HG03064 (cell line): ENCODE data around the gene LBP.
"Not testable (repeated sequence)": the region's sequence is repeated elsewhere in the genome, so short reads cannot be mapped to it uniquely, and the experiment has no call there.

ENCODE experiments used
- ATAC-seq: cut with Tn5 transposase; IDR thresholded peaks from one replicate; pipeline ENCODE4 v1.9.1; 2021; ENCODE audit warnings: low read depth; ENCODE audit not compliant: unreplicated experiment

LBP gene

DNA sequence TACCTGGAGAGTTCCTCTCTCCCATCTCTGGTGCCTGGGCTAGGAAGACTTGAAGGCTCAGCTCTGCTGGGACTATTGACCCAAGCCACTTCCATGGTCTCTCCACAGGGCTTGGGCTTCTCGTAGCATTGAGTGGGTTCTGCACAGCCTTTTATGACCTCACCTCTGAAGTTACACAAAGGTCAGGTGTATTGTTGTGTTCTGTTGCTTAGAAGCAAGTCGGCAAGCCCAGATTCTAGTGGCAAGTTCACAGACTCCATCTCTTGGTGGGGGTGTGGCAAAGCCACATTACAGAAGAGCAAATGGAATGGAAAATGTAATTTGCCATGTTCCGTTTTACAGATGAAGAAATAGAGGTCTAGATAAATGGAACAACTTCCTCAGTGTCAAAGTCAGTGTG lies 28.9 kb upstream of the LBP start:
- no peak for ATAC-seq

DNA sequence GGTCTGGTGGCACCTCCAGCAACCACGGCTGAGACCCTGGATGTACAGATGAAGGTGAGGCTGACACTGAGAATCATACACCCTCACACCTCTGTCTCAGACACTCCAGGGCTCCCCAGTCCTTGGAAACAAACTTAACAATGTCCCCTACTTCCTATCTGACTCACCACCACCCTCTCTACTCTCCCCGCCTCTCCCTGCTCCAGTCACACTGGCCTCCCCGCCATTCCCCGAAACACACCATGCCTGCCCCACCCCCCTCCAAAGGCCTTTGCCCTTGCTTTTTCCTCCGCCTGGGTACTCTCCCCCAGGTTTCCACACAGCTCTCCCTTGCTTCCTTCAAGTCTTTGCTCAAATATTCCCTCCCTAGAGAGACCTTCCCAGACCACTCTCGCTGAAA lies 26.1 kb upstream of the LBP start:
- no peak for ATAC-seq

DNA sequence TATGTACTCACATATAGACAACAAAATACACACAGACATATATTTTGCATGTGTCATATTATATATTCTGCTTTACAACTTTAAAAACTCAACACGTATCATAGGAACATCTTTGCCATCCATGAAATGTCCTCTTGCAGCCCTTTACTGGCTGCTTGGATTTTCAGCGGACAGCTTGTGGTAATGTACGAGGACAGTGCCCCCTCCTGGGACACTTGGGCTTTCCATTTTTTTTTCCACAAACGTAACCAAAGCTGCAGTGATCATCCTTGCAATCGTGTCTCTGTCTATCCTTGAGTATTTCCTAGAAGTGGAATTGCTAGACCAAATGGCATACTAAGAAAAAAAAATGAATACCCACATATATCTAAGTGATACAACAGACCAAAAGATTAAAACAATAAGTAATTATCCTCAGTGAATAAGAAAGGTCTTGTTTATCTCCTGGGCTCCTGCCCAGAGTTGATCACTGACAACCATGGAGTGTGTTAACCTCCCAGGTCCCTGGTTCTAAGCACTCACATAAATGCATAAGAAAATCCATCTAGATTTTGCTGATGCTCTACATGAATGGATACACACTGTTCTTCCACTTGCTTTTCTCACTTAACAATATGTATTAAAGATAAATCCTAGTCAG lies 24.2 kb upstream of the LBP start:
- ATAC-seq: no peak

- ATAC-seq: no peak
Observed at GRCh38 chr20:38324159-38324558, 22.1 kb upstream of the LBP start.

DNA sequence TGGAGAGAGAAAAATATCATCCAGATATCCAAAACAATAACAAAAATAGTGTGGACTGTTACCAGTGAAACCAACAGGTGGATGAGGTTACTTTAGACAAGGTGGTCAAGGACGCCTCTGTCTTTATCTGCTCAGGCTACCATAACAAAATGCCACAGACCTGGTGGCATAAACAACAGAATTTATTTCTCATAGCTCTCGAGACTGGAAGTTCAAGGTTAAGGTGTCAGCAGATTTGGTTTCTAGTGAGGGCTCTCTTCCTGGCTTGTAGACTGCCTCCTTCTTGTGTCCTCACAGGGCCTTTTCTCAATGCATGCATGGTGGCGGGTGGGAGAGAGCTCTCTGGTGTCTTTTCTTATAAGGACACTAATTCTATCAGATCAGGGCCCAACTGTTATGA lies 21.1 kb upstream of the LBP start:
- no peak for ATAC-seq

GRCh38 chr20:38325905-38326304 lies 20.4 kb upstream of the LBP start:
- no peak for ATAC-seq

- ATAC-seq: no peak
Observed at GRCh38 chr20:38326309-38326708, 20.0 kb upstream of the LBP start.

DNA sequence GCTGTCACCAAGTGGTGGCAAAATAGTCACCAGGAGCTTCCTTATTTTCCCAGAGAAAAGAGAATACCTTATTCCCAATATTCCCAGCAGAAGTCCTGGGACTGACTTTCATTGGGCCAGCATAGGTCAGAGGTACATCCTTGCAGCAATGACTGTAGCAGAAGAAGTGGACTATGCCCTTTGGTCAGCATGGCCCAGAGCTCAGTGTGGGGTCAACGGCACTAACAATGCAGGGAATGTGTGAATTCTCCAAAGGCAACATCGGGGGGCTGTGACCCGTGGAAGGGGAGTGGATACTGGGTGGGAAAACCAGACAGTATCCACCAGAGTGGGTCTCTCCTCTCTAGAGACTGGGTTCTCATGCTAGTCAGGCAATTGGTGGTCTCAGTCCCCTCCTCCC lies 15.6 kb upstream of the LBP start:
- ATAC-seq: no peak

DNA sequence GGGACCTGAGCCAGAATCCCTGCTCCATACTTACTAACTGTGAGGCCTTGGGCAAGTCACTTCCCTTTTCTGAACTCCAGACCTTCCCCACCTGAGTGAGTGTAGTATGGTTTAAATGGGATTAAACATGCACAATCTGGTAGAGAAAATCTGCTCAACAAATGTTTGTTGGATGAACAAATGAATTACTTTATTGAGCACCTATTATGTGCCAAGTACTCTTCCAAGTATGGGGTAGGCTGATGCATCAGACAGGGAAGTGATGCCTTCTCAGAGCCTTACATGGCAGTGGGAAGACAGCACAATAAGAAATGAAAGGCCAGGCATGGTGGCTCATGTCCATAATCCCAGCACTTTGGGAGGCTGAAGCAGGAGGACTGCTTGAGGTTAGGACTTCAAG lies 15.0 kb upstream of the LBP start:
- no peak for ATAC-seq

DNA sequence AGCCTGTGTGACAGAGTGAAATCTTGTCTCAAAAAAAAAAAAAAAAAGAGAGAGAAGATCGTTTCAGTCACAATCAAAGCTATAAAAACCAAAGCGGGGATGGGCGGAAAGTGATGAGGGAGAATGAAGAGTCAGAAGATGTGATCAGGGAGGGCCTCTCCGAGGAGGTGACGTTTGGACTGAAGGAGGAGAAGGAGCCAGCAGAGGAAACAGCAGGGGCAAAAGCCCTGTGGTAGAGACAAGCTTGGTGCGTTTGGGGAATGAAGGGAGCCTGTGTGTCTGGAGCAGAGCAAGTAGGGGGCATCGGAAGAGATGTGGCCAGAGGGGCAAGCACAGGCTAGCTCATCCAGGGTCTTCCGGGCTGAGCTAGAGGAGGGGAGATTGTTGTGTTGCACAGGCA lies 14.5 kb upstream of the LBP start:
- ATAC-seq: no peak

DNA sequence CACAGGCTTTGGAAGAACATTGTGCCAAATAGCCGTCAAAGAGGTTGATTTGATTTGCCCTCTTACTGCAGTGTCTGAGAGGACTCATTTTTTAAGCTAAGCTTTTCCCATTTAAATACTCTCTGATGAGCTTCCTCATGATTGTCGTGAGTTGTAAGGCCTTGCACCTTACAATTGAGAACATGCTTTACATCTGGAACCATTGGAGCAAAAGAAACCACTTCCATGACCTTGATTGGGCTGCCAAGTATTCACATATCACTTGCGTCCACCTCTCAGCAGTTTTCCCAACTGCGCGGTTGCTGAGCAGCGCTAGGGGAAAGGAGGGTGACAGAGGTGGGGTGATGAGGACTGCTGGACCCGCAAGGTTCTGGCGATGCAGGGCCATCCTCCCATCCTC lies 12.3 kb upstream of the LBP start:
- ATAC-seq: no peak

- no peak for ATAC-seq
Observed at GRCh38 chr20:38336726-38337125, 9.6 kb upstream of the LBP start.

GRCh38 chr20:38337561-38338140 lies 8.6 kb upstream of the LBP start:
- ATAC-seq: no peak

DNA sequence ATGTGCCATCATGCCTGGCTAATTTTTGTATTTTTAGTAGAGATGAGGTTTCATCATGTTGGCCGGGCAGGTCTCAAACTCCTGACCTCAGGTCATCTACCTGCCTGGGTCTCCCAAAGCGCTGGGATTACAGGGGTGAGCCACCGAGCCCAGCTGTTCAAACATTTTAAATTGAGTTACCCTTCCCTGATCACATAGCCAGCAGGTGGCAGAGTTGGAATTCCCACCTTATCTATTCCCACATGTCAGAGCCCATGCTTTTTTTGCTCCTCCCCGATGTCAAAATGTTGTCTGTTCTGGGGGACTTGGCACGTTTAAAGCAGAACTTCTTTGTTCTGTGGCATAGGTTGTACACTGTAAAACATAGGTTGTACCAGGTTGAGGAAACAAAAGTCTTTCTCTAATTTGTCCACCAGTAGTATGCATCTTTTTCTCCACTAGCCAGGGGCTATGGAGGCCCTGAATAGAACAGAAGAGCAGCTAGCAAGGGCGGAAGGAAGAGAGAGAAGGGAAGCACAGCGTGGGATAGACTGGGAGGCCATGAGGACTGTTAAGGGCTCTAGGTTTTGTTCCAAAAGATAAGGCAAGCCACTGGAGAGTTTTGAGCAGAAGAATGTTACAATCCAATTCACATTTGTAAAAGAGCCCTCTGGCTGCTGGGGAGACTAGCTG lies 7.3 kb upstream of the LBP start:
- ATAC-seq: no peak

DNA sequence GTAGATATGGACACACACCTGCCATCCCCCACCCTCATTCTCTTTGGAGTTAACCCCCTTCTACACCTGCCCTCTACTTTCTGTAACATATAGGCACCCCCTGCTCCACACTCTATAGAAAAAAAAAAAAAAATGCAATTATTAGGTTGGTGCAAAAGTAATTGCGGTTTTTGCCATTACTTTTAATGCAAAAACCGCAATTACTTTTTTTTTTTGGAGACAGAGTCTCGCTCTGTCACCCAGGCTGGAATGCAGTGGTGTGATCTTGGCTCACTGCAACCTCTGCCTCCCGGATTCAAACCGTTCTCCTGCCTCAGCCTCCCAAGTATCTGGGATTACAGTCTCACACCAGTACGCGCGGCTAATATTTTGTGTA lies 6.8 kb upstream of the LBP start:
- not testable (repeated sequence) for ATAC-seq

DNA sequence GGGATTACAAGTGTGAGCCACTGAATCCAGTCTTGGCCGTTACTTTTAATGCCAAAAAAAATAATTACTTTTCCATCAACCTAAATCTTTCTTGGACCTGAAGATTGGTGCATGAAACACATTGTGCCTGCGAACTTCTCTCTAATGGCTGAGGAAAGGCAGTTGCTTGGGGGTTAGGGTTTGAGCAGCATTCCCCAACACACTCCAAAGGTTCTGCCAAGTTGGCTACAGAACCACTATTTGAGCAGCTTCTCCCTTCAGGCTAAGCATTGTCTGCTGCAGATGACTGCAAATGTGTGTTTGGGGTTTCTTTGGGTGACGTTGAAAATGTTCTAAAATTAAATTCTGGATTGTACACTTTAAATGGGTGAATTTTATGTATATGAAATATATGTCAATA lies 6.3 kb upstream of the LBP start:
- no peak for ATAC-seq

- no peak for ATAC-seq
Observed at GRCh38 chr20:38340693-38341092, 5.6 kb upstream of the LBP start.

DNA sequence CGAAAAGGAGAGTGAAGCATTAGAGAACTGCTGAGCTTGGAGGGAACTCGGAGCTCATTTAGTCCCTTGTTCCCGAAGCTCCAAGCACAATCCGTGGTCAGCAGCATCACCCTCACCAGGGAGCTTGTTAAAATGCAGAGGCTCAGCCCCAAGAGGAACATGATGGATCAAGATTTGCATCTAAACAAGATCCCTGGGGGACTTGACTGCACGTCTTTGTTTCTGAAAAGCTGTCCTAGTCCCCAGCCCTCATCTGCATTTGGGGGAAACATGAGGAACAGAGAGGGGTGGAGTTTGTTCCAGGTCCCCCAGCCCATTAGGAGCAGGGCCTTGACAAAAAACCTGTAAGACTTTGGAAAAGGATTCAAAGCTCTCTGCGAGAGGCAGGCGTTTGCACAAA lies 4.1 kb upstream of the LBP start:
- ATAC-seq: no peak

- ATAC-seq: no peak
Observed at GRCh38 chr20:38342713-38343310, 3.5 kb upstream of the LBP start.

- no peak for ATAC-seq
Observed at GRCh38 chr20:38343311-38344106, 2.8 kb upstream of the LBP start.

DNA sequence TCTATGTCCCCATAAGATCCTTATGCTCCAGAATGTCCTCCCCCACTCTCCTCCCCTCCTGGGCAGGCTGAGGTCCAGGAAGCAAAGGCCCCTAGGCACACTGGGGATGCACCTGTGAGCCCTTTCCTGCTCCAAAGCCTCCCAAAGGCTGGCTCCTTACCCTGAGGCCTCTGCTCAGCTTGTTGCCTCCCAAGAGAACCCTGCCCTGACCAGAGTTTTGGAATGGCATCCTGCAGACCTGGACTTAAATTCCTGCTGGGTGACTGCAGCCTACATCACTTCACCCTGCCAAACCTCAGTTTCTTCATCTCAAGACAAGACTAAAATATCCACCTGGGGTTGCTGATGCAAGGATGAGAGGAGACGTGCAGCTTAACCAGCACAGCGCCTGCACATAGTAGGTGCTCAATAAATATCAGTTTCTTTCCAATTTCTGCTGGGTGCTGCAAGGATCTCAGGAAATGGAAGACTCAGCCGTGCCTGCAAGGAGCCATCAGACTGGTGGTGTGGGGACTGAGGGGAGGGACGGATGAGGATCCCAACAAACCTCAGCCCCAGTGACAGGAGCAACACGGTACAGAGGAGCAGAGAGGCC lies 2.1 kb upstream of the LBP start:
- no peak for ATAC-seq
